SH-SY5Y (cell line): Measurements from ENCODE around the gene CDH4.

Source experiments
- GATA2 ChIP-seq: IDR thresholded peaks from 2 replicates; pipeline ENCODE4 v1.6.1; 2011; ENCODE audit warnings: mild to moderate bottlenecking, low read depth, low read length
- GATA3 ChIP-seq: IDR thresholded peaks from 2 replicates; pipeline ENCODE4 v1.6.1; 2011; ENCODE audit warnings: low read depth, mild to moderate bottlenecking, low read length, moderate library complexity

DNA sequence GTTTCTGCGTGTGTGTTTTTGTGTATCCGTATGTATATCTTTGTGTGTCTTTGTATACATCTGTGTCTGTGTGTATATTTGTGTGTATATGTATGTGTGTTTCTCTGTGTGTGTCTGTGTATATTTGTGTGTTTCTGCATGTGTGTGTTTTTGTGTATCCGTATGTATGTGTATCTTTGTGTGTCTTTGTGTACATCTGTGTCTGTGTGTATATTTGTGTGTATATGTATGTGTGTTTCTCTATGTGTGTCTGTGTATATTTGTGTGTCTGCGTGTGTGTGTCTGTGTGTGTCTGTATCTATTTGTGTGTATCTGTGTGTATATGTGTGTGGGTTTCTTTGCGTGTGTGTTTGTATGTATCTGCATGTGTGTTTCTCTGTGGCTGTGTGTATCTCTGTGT lies 192.6 kb downstream of the CDH4 start:
- TF ChIP-seq GATA2 (no peak), GATA3 (no peak)
